ENCODE data around the gene SPDYE3. TPM values are rescaled to one million over a fixed set of nuclear protein-coding genes. Genes with fewer than 3 reads are reported as not detected.

SPDYE3 gene
- total RNA-seq, 2 donors from 2014 or later: 0.91 TPM; not detected in 1

- H3K27me3 ChIP-seq (replicated peaks; ENCODE audit: insufficient read depth): no peaks in the 10 kb centered on the region
- H3K4me1 ChIP-seq (replicated peaks): no peaks in the 10 kb centered on the region
- TF ChIP-seq CTCF (IDR thresholded peaks at IDR 0.05) (no peak), POLR2A (IDR thresholded peaks at IDR 0.05) (no peak), POLR2AphosphoS5 (IDR thresholded peaks at IDR 0.05) (no peak)
- H3K36me3 ChIP-seq: no peaks in the 10 kb centered on the region
- DNase-seq (ENCODE audit: low spot score): no peak
- H3K9me3 ChIP-seq: no peaks in the 10 kb centered on the region
- 34% methylated on average over 4 of the region's 4 CpGs for WGBS
- H3K27ac ChIP-seq: no peak overlapping the region
- no peak overlapping the region for H3K4me3 ChIP-seq
- intact Hi-C loops (cut with DNase I): no loop called here
Observed at GRCh38 chr7:100370303-100370702, 62.8 kb downstream of the SPDYE3 start.

- no peak for TF ChIP-seq CTCF (IDR thresholded peaks at IDR 0.05)
- TF ChIP-seq POLR2AphosphoS5 (IDR thresholded peaks at IDR 0.05): no peak
- TF ChIP-seq POLR2A (IDR thresholded peaks at IDR 0.05): no peak
- H3K27ac ChIP-seq: no peak overlapping the region
- H3K4me3 ChIP-seq: no peak overlapping the region
- no peaks in the 10 kb centered on the region for H3K27me3 ChIP-seq (replicated peaks; ENCODE audit: insufficient read depth)
- H3K36me3 ChIP-seq: no peaks in the 10 kb centered on the region
- intact Hi-C loops (cut with DNase I): no loop called here
- H3K9me3 ChIP-seq: no peaks in the 10 kb centered on the region
- H3K4me1 ChIP-seq (replicated peaks): no peaks in the 10 kb centered on the region
- no peak for DNase-seq (ENCODE audit: low spot score)
- 88% methylated on average over 6 of the region's 6 CpGs for WGBS
Observed at GRCh38 chr7:100370746-100371145, 63.2 kb downstream of the SPDYE3 start.

- WGBS: 67% methylated on average over 7 of the region's 7 CpGs
- no peaks in the 10 kb centered on the region for H3K4me1 ChIP-seq (replicated peaks)
- H3K27ac ChIP-seq: no peak overlapping the region
- no peak for DNase-seq (ENCODE audit: low spot score)
- no peaks in the 10 kb centered on the region for H3K27me3 ChIP-seq (replicated peaks; ENCODE audit: insufficient read depth)
- TF ChIP-seq CTCF (IDR thresholded peaks at IDR 0.05) (no peak), POLR2A (IDR thresholded peaks at IDR 0.05) (no peak), POLR2AphosphoS5 (IDR thresholded peaks at IDR 0.05) (no peak)
- intact Hi-C loops (cut with DNase I): no loop called here
- H3K36me3 ChIP-seq: no peaks in the 10 kb centered on the region
- no peak overlapping the region for H3K4me3 ChIP-seq
- H3K9me3 ChIP-seq: no peaks in the 10 kb centered on the region
Observed at GRCh38 chr7:100371561-100372171, 64.2 kb downstream of the SPDYE3 start.

Small RNAs within 50 kb of the gene (small RNA-seq; reads per million reads assigned to genes)
- 0 reads per million in 2 donors for gene RF00019

Other genes starting within 250 kb of the SPDYE3 start
- 10 to 100 TPM; 20.5 to 21.4 TPM for gene ZNF3, start 226.0 kb upstream of the SPDYE3 start, total RNA-seq
- 10 to 100 TPM; 50.8 to 78.4 TPM for gene COPS6, start 218.7 kb upstream of the SPDYE3 start, total RNA-seq
- 10 to 100 TPM; 47.5 to 68.7 TPM for gene MCM7, start 206.3 kb upstream of the SPDYE3 start, total RNA-seq
- 10 to 100 TPM; 18.0 to 27.2 TPM for gene AP4M1, start 206.1 kb upstream of the SPDYE3 start, total RNA-seq
- 10 to 100 TPM; 68.3 to 79.8 TPM for gene TAF6, start 188.3 kb upstream of the SPDYE3 start, total RNA-seq
- gene CNPY4, start 188.1 kb upstream of the SPDYE3 start, total RNA-seq: 10 to 100 TPM in 1 of 2 donors, 1 to 10 TPM in 1; 1.6 to 16.1 TPM
- 1 to 10 TPM; 4.4 to 6.1 TPM for gene MBLAC1, start 180.7 kb upstream of the SPDYE3 start, total RNA-seq
- gene LAMTOR4, start 158.8 kb upstream of the SPDYE3 start, total RNA-seq: 100 to 1,000 TPM; 213 to 243 TPM
- 10 to 100 TPM; 21.2 to 43.4 TPM for gene TRAPPC14, start 149.0 kb upstream of the SPDYE3 start, total RNA-seq
- gene GAL3ST4, start 139.1 kb upstream of the SPDYE3 start, total RNA-seq: 10 to 100 TPM in 1 of 2 donors, 1 to 10 TPM in 1; 4.1 to 10.2 TPM
- 1 to 10 TPM; 1.7 to 2.8 TPM for gene GPC2, start 130.3 kb upstream of the SPDYE3 start, total RNA-seq
- gene STAG3, start 129.8 kb upstream of the SPDYE3 start, total RNA-seq: 10 to 100 TPM in 1 of 2 donors, 1 to 10 TPM in 1; 1.8 to 37.6 TPM
- gene PVRIG, start 87.8 kb upstream of the SPDYE3 start, total RNA-seq: not detected
- 100 to 1,000 TPM in 1 of 2 donors, 10 to 100 TPM in 1; 72.4 to 120 TPM for gene PILRB, start 50.4 kb downstream of the SPDYE3 start, total RNA-seq
- 10 to 100 TPM in 1 of 2 donors, 1 to 10 TPM in 1; 4.9 to 11.9 TPM for gene PILRA, start 65.8 kb downstream of the SPDYE3 start, total RNA-seq
- 10 to 100 TPM in 1 of 2 donors, 1 to 10 TPM in 1; 5.5 to 34.6 TPM for gene ZCWPW1, start 121.0 kb downstream of the SPDYE3 start, total RNA-seq
- 10 to 100 TPM; 24.2 to 62.8 TPM for gene MEPCE, start 122.1 kb downstream of the SPDYE3 start, total RNA-seq
- 10 to 100 TPM; 44.1 to 60.5 TPM for gene PPP1R35, start 128.8 kb downstream of the SPDYE3 start, total RNA-seq
- gene SPACDR, start 156.6 kb downstream of the SPDYE3 start, total RNA-seq: 10 to 100 TPM in 1 of 2 donors, not detected in 1; 11.9 TPM
- gene TSC22D4, start 171.5 kb downstream of the SPDYE3 start, total RNA-seq: 100 to 1,000 TPM in 1 of 2 donors, 10 to 100 TPM in 1; 77.6 to 152 TPM
- gene NYAP1, start 176.2 kb downstream of the SPDYE3 start, total RNA-seq: 10 to 100 TPM in 1 of 2 donors, under 1 TPM in 1; 0.73 to 16.9 TPM
- gene AGFG2, start 231.5 kb downstream of the SPDYE3 start, total RNA-seq: 10 to 100 TPM; 33.0 to 94.9 TPM

Data from prostate gland (tissue), 2 donors.